ENCODE results near the gene SLC12A7.

The SLC12A7 gene

DNA sequence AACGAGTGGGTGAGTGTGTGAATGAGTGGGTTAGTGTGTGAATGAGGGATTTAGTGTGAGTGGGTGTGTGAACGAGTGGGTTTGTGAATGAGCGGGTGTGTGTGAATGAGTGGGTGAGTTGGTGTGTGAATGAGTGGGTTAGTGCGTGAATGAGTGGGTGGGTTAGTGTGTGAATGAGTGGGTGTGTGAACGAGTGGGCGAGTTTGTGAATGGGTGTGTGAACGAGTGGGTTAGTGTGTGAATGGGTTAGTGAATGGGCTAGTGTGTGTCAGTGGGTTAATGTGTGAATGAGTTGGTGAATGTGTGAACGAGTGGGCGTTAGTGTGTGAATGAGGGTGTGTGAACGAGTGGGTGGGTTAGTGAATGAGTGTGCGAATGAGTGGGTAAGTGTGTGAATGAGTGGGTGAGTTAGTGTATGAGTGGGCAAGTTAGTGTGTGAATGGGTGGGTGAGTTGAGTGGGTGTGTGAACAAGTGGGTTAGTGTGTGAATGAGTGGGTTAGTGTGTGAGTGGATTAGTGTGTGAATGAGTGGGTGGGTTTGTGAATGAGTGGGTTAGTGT is 63.6 kb downstream of the SLC12A7 start:
- no peak for DNase-seq

DNA sequence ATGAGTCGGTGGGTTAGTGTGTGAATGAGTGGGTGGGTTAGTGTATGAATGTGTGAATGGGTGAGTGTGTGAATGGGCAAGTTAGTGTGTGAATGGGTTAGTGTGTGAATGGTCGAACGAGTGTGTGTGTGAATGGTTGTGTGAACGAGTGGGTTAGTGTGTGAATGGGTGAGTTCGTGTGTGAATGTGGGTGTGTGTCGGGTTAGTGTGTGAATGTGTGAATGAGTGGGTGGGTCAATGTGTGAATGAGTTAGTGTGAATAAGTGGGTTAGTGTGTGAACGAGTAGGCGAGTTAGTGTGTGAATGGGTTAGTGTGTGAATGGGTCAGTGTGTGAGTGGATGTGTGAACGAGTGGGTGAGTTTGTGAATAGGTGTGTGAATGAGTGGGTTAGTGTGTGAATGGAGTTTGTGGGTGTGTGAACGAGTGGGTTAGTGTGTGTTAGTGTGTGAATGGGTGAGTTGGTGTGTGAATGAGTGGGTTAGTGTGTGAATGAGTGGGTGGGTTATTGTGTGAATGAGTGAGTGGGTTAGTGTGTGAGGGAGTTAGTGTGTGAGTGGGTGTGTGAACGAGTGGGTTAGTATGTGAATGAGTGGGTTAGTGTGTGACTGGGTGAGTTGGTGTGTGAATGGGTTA is 64.4 kb downstream of the SLC12A7 start:
- no peak for DNase-seq

DNA sequence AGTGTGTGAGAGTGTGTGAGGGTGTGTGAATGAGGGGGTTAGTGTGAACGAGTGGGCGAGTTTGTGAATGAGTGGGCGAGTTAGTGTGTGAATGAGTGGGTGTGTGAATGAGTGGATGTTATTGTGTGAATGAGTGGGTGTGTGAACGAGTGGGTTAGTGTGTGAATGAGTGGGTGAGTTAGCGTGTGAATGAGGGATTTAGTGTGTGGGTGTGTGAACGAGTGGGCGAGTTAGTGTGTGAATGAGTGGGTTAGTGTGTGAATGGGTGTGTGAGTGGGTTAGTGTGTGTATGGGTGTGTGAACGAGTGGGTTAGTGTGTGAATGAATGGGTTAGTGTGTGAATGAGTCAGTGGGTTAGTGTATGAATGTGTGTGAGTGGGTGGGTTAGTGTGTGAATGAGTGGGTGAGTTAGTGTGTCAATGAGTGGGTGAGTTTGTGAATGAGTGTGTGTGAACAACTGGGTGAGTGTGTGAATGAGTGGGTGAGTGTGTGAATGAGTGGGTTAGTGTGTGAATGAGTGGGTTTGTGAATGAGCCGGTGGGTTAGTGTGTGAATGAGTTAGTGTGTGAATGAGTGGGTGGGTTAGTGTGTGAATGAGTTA is 65.8 kb downstream of the SLC12A7 start:
- no peak for DNase-seq

DNA sequence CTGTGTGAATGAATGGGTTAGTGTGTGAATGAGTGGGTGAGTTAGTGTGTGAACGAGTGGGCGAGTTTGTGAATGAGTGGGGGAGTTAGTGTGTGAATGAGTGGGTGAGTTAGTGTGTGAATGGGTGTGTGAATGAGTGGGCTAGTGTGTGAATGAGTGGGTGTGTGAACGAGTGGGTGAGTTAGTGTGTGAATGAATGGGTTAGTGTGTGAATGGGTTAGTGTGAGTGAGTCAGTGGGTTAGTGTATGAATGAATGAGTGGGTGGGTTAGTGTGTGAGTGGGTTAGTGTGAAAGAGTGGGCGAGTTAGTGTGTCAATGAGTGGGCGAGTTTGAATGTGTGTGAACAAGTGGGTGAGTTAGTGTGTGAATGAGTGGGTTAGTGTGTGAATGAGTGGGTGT is 67.7 kb downstream of the SLC12A7 start:
- DNase-seq = no peak

DNA sequence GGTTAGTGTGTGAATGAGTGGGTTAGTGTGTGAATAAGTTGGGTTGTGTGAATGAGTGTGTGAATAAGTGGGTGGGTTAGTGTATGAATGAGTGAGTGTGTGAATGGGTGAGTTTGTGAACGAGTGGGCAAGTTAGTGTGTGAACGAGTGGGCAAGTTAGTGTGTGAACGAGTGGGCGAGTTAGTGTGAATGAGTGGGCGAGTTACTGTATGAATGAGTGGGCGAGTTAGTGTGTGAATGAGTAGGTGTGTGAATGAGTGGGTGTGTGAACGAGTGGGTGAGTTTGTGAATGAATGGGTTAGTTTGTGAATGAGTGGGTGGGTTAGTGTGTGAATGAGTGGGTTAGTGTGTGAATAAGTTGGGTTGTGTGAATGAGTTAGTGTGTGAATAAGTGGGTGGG is 68.5 kb downstream of the SLC12A7 start:
- DNase-seq = no peak

DNA sequence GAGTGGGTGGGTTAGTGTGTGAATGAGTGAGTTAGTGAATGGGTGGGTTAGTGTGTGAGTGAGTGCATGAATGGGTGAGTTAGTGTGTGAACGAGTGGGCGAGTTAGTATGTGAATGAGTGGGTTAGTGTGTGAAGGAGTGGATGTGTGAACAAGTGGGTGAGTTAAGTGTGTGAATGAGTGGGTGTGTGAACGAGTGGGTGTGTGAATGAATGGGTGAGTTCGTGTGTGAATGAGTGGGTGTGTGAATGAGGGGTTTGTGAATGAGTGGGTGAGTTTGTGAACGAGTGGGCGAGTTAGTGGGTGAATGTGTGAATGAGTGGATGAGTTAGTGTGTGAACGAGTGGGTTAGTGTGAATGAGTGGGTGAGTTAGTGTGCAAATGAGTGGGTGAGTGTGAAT is 69.2 kb downstream of the SLC12A7 start:
- DNase-seq = no peak

DNA sequence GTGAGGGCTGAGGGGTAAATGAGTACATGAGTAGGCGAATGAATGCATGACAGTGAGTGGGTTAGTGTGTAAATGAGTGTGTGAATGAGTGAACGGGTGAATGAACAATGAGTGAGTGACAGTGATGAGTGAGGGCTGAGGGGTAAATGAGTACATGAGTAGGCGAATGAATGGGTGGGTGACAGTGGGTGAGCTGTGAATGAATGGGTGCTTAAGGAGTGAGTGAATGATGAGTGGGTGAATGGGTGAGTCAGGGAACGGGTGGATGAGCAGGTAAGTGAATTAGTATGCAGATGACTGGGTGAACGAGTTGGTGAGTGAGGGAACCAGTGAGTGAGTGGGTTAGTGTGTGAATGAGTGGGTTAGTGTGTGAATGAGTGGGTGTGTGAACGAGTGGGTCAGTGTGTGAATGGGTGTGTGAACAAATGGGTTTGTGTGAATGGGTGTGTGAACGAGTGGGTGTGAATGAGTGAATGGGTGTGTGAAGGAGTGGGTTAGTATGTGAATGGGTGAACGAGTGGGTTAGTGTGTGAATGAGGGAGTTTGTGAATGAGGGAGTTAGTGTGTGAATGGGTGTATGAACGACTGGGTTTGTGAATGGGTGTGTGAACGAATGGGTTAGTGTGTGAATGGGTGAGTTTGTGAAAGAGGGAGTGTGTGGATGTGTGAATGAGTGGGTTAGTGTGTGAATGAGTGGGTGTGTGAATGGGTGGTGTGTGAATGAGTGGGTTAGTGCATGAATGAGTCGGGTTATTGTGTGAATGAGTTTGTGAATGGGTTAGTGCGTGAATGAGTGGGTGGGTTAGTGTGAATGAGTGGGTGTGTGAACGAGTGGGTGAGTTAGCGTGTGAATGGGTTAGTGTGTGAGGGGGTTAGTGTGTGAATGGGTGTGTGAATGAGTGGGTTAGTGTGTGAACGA is 70.4 kb downstream of the SLC12A7 start:
- DNase-seq = no peak

DNA sequence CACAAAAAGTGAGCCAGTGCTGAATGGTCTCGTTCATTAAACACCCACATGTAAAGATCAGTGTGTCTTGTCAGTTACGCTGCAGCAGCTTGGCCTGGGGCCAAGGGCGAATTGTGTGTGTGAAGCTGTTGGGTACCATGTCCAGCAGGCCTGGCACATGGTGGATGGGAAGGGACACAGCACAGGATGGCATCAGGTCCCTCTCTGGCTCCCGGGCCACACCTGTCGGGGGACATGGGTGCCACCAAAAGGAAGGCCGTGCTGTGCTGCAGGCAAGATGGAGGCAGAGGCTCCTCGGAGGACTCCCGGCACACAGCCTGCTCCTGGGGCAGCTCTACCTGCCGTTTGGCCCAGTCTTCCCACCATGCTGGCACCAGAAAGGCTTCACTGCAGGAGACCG is 71.3 kb downstream of the SLC12A7 start:
- no peak for DNase-seq

DNA sequence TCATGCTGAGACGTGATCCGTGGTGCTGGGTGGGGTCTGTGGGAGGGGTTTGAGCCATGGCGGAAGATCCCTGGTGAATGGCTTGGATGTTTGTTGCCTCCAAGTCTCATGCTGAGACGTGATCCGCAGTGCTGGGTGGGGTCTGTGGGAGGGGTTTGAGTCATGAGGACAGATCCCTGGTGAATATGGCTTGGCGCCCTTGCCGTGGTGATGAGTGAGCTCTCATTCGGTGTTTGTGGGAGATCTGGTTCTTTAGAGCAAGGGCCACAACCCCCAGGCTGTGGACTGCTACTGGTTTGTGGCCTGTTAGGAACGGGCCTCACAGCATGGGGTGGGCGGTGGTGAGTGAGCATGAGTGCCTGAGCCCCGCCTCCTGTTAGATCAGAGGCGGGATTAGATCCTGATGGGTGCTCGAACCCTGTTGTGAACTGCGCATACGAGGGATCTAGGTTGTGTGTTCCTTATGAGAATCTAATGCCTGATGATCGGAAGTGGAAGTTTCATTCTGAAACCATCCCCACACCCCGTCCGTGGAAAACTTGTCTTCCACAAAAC is 72.1 kb downstream of the SLC12A7 start:
- DNase-seq = no peak

DNA sequence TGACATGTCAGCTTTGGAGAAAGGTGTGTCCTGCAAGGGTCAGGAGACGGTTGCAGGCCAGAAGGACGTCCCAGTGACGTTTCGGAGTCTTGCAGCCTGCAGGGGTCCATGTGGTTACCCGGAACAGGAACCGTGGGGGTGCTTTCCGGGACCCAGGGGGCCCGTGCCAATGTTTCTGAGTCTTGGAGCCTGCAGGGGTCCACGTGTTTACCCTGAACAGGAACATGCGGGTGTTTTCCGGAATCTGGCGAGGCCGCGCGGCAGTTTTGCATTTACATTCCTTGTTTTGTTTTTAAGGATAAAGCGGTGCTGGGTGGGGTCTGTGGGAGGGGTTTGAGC is 72.7 kb downstream of the SLC12A7 start:
- no peak for DNase-seq

DNA sequence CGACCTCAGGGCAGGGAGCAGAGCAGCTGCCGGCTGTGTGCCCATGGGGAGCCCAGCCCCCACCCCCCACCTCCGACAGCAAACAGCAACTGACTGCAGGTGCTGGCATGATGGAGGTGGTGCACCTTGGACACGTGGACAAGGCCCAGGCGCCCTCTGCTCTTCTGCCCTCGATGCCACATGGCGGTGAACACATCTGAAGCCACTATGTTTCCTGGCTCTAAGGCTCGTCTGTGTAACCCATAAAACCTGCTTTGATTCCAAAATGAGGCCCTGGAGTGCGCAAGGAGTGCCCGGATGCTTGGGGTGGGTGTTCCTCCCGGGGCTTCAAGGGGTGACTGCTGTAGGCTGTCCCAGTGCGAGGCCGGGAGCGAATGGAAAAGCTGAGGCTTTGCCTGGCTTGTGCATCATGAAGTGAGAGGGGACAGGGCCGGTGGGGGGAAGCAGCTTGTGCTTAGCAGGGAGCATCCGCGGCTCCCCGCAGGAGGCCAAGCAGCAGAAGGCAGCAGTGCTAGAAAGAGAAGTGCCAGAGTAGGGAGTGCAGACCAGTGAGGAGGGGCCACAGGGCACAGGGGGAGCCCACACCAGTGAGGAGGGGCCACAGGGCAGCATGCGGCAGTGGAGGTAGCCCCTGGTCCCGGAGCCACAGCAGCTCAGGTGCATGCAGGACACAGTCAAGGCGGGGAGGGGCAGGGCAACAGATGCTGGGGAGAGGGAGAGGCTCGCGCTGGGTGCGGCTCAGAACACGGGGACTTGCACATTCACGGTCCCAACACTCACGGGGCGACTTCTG is 73.2 kb downstream of the SLC12A7 start:
- DNase-seq = no peak

DNA sequence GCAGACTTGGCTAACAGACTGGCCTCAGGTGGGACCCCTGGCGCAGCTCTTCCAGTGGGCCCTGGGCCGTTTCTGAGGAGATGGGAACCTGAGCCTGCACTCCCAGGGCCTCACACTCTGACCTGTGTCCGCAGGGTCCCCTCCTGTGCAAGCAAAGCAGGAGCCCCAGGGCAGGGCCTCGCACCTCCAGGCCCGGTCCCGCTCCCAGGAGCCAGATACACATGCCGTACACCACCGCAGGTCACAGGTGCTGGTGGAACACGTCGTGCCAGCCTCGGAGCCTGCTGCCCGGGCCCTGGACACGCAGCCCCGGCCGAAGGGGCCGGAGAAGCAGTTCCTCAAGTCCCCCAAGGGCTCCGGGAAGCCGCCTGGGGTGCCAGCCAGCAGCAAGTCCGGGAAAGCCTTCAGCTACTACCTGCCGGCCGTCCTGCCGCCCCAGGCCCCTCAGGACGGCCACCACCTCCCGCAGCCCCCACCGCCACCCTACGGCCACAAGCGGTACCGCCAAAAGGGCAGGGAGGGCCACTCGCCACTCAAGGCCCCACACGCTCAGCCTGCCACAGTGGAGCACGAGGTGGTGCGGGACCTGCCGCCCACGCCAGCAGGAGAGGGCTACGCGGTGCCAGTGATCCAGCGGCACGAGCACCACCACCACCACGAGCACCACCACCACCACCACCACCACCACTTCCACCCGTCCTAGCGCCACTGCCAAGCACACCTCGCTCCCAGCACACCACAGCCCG is 74.0 kb downstream of the SLC12A7 start:
- no peak for DNase-seq

DNA sequence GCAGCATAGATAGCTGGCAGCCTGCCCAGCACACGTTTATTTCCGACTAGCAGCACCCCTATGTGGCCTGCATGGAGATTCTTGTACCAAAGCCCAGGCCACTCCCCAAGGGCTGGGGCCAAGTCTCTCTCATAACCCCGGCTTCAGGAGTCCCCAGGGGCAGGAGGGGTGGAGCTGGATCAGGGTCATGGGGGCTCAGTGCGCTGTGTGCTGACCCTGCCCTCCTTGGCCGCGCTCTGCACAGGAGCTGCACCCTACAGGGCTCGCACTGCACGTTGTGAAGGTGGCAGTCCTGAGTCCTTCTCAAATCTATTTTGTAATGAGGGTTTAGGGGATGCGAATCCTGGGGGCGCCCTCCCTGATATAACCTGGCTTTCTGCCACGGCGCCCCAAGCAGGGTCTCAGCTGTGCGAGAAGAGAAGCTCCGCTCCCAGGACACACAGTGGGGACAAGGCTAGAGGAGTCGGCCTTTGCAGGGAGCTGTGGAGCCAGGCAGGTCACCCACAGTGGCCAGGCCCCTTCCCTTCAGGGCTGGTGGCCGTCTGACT is 74.7 kb downstream of the SLC12A7 start:
- no peak for DNase-seq

DNA sequence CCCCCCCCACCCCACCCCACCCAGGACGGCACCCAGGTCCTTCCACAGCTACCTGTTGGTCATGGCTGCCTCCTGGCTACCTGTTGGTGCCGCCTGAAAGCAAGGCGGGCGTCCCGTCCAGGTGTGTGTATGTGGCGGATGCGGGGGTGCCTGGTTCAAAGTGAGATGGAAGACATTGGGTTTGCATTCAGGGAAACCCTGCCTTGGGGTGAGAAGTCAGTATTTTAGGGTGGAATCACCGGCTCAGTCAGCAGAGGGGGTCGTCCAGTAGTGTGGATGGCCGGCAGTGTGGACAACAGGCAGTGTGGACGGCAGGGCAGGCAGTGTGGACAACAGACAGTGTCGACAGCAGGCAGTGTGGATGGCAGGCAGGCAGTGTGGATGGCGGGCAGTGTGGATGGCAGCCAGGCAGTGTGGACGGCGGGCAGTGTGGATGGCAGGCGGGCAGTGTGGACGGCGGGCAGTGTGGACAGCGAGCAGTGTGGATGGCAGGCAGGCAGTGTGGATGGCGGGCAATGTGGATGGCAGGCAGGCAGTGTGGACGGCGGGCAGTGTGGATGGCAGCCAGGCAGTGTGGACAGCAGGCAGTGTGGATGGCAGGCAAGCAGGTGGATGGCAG is 75.2 kb downstream of the SLC12A7 start:
- DNase-seq = no peak

DNA sequence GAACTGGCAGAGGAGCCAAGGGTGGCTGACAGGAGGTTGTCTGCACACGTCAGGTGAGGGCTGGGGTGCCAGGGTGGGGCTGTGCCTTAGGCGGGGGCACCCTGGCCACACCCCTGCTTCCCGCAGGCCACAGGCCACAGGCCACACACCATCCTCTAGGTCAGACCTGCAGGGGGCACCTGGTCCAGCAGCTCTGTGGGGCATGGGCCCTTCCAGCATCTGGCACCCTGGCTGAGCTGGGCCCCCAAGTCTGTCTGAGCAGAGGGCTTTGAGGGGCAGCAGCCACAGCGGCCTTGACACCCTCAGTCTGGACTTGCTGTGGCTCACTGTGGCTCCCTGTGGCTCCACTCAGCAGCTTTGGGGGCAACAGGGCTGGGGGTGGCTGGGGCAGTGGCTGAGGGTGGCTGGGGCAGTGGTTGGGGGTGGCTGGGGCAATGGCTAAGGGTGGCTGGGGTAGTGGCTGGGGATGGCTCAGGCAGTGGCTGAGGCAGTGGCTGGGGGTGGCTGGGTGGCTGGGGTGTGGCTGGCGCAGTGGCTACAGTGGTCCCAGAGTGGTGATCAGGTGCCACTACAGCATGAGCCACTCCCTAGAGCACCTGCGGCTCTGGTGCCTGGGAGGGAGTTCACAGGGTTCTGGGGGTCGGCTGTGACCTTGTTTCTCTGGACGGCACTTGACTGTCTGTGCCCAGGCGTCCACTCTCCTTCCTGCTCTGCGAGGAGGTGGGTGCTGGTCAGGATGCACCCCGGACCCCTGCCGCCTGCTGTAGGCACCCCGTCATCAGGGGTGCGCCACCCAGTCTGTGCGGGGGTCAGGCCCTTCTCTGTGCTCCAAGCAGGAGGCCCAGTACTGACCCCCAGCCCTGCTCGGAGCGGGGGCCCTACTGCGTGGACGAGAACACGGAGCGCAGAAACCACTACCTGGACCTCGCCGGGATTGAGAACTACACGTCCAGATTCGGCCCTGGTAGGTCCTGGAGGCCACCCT is 76.2 kb downstream of the SLC12A7 start:
- no peak for DNase-seq

DNA sequence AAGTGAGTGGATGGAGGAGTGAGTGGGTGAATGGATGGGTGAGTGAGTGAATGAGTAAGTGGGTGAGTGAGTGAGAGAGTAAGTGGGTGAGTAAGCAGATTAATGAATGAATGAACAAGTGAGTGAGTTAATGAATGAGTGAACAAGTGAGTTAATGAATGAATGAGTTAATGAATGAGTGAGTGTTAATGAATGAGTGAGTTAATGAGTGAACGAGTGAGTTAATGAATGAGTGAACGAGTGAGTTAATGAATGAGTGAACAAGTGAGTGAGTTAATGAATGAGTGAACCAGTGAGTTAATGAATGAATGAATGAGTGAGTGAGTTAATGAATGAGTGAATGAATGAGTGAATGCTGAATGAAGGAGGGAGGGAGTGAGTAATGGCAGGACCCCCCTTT is 76.9 kb downstream of the SLC12A7 start:
- DNase-seq = no peak

DNA sequence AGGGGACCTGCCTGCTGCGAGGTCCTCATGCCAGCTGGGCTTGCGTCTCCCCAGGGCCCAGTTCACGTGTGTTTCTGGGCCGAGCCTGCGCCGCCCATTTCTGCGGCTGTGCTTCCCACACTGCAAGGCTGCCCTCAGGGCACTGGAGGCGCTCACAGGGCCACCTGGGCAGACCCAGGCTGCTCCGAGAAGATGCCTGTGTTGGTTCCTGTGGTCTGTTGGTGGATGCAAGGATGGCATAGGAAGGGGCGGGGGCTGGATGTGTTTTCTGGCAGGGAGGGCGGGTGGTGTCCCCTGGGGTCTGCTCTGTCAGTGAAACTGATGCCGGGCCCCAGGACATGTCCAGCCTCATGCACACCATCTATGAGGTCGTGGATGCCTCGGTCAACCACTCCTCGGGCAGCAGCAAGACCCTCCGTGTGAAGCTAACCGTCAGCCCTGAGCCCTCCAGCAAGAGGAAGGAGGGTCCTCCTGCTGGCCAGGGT is 77.4 kb downstream of the SLC12A7 start:
- DNase-seq = no peak

DNA sequence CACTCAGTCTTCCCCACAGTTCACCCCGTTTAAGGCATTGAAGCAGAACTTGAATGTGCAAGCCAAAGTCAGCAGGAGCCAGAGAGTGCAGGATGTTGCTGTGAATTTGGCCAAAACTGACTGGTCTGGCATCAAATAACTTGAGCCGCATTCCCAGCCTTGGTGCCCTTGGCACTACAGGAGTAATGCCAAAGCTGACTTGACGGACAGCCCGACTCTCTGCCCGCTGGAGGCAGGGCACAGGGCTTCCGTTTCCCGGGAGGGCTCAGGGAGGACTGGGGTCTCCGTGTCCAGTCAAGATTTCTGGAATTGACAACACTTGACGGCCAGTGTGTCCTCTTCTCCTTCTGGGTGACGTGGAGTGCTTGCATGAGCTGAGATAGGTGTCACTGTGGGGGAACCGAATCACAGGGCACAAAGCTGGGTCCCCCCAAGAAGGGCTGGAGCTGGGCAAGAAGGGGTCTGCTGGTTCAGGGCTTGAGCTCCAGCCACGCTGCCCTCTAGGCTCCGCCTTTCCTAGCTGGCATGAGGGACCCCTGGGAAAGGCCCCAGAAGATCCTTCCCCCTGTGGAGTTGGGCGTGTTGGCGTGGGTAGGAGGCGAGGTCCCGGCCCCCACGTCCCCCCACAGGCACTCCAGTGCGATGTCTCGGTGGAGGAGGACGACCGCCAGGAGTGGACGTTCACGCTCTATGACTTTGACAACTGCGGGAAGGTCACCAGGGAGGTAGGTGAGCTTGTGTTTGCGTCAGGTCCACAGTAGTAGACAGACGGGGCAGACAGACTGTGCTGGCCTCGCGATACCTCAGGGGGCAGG is 78.0 kb downstream of the SLC12A7 start:
- DNase-seq = no peak

DNA sequence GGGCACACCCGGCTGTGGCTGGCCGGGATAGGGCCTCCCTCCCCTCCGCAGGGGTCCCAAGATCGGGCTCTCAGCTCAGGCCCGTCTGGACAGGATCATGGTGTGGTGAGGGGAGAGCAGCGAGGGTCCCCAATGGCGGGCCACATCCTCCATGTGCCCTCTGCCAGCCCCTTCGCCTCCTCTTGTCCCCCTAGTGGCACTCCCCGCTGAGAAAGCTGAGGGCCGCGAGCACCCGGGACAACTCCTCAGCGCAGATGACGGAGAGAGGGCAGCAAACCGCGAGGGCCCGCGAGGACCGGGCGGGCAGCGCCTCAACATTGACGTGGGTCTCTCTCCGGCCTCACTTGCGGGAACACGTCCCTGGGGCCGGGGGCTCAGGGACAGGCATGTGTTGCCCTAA is 78.7 kb downstream of the SLC12A7 start:
- DNase-seq = no peak

Measured in suppressor macrophage (primary cell).